Gastroesophageal sphincter (tissue), 3 donors: Measurements from ENCODE around the gene OR2T11.

Source experiments
- EP300 ChIP-seq: sonication (generic); formaldehyde crosslinking; IDR thresholded peaks from one replicate; pipeline ENCODE4 v1.6.1; 2017; ENCODE audit warnings: antibody characterized with exemption, mild to moderate bottlenecking
- POLR2A ChIP-seq, 2 donors: fragments of 450-650 bp; IDR thresholded peaks; one replicate each; pipeline ENCODE4 v1.6.1; 2017; ENCODE audit warnings: antibody characterized with exemption in 2 of 2, mild to moderate bottlenecking in 2 of 2, moderate library complexity in 1 of 2
- POLR2AphosphoS5 ChIP-seq: sonication (generic); formaldehyde crosslinking; IDR thresholded peaks from one replicate; pipeline ENCODE4 v1.6.1; 2017; ENCODE audit warnings: antibody characterized with exemption
- TF ChIP-seq, protein P1 (sequence below), 4 experiments: fragments of 200-600 bp in 2 of 4; fragments of 450-650 bp in 2 of 4; sonication (generic) in 1 of 4; IDR thresholded peaks; one replicate each; pipeline ENCODE4 v1.5.1; 2017 to 2019; ENCODE audit warnings: antibody characterized with exemption in 4 of 4, mild to moderate bottlenecking in 2 of 4, moderate library complexity in 2 of 4

GRCh38 chr1:248589334-248589733, 45.6 kb downstream of the OR2T11 start:
- TF ChIP-seq POLR2AphosphoS5 (no peak), POLR2A (IDR thresholded peaks at IDR 0.05) (no peak), EP300 (no peak)
- TF ChIP-seq, protein P1, sequence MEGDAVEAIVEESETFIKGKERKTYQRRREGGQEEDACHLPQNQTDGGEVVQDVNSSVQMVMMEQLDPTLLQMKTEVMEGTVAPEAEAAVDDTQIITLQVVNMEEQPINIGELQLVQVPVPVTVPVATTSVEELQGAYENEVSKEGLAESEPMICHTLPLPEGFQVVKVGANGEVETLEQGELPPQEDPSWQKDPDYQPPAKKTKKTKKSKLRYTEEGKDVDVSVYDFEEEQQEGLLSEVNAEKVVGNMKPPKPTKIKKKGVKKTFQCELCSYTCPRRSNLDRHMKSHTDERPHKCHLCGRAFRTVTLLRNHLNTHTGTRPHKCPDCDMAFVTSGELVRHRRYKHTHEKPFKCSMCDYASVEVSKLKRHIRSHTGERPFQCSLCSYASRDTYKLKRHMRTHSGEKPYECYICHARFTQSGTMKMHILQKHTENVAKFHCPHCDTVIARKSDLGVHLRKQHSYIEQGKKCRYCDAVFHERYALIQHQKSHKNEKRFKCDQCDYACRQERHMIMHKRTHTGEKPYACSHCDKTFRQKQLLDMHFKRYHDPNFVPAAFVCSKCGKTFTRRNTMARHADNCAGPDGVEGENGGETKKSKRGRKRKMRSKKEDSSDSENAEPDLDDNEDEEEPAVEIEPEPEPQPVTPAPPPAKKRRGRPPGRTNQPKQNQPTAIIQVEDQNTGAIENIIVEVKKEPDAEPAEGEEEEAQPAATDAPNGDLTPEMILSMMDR (IDR thresholded peaks at IDR 0.05) = no peak
